Sigmoid colon (tissue), 7 donors: ENCODE results near the gene LTBP1. TPM values are rescaled to one million over a fixed set of nuclear protein-coding genes. Genes with fewer than 3 reads are reported as not detected.
"Not testable (repeated sequence)": the region's sequence is repeated elsewhere in the genome, so short reads cannot be mapped to it uniquely, and the experiment has no call there.

ENCODE experiments used
- DNase-seq: peaks from one replicate; pipeline ENCODE4 v3.0.0-alpha.2; 2019
- H3K27ac ChIP-seq, 4 donors: fragments of 200-600 bp; sonication (generic); one replicate each; pipeline ENCODE4 v1.5.1; 2016 to 2019; ENCODE audit warnings: mild to moderate bottlenecking in 1 of 4
- H3K27me3 ChIP-seq, 3 donors: fragments of 200-600 bp; sonication (generic); one replicate each; pipeline ENCODE4 v1.5.1; 2019; ENCODE audit warnings: mild to moderate bottlenecking in 1 of 3
- H3K36me3 ChIP-seq, 4 donors: fragments of 200-600 bp; sonication (generic); one replicate each; pipeline ENCODE4 v1.5.1; 2016 to 2019
- H3K4me1 ChIP-seq, 4 donors: fragments of 200-600 bp; sonication (generic); one replicate each; pipeline ENCODE4 v1.5.1; 2017 to 2019
- H3K4me3 ChIP-seq, 4 donors: fragments of 200-600 bp; sonication (generic); one replicate each; pipeline ENCODE4 v1.5.1; 2017 to 2019; ENCODE audit warnings: mild to moderate bottlenecking in 2 of 4, moderate library complexity in 1 of 4
- H3K9me3 ChIP-seq, 4 donors: fragments of 200-600 bp in 3 of 4; sonication (generic) in 3 of 4; one replicate each; pipeline versions ENCODE4 v1.5.1 to v1.6.1; 2013 to 2019
- CTCF ChIP-seq, 4 experiments: fragments of 450-650 bp in 3 of 4; fragments of 200-600 bp in 1 of 4; IDR thresholded peaks; one replicate each; pipeline ENCODE4 v1.5.1; 2016 to 2019; ENCODE audit warnings: antibody characterized with exemption in 4 of 4, mild to moderate bottlenecking in 3 of 4, moderate library complexity in 2 of 4
- EP300 ChIP-seq, 4 donors: sonication (generic); formaldehyde crosslinking; IDR thresholded peaks; one replicate each; pipeline ENCODE4 v1.6.1; 2017; ENCODE audit warnings: antibody characterized with exemption in 4 of 4
- POLR2A ChIP-seq, 2 donors: fragments of 450-650 bp; IDR thresholded peaks; one replicate each; pipeline ENCODE4 v1.6.1; 2016; ENCODE audit warnings: antibody characterized with exemption in 2 of 2, mild to moderate bottlenecking in 2 of 2, moderate library complexity in 2 of 2
- POLR2AphosphoS5 ChIP-seq, 4 donors: sonication (generic); formaldehyde crosslinking; IDR thresholded peaks; one replicate each; pipeline ENCODE4 v1.6.1; 2017; ENCODE audit warnings: antibody characterized with exemption in 4 of 4
- WGBS, 2 donors: extraction: QIAGEN DNeasy Blood & Tissue Kit; methylation state at CpG; one replicate each; pipeline ENCODE4 v1.1.7; 2013; 5-methylcytosine and 5-hydroxymethylcytosine counted together
- intact Hi-C: fragments of 100-400 bp; cut with DNase I; formaldehyde crosslinking; loops from one replicate; pipeline ENCODE4 v1.15.1; 2023
- polyA plus RNA-seq, 3 donors: library from polyadenylated mRNA; stranded (reverse); fragments of 200-250 nt; gene quantifications; one replicate each; pipeline ENCODE4 v1.2.3, GENCODE V29; 2013
- total RNA-seq, 4 donors: library from RNA; depleted of rRNA; stranded (reverse); fragments of >200 nt; gene quantifications; one replicate each; pipeline ENCODE4 v1.1.0, GENCODE V29; 2016
- donor health status: healthy with polysubstance abuse.
- donor health status: Bipolar disorder and iron deficiency.
- donor health status: healthy.

Gene LTBP1
- total and polyA plus RNA-seq, 7 donors: 3.0 to 102 (median 34.2) TPM

GRCh38 chr2:33365264-33365970 is 418.7 kb downstream of the LTBP1 start:
- DNase-seq: no peak
- TF ChIP-seq POLR2AphosphoS5 (IDR thresholded peaks at IDR 0.05) (no peak), POLR2A (IDR thresholded peaks at IDR 0.05) (no peak), EP300 (IDR thresholded peaks at IDR 0.05) (no peak), CTCF (IDR thresholded peaks at IDR 0.05) (no peak)
- 85 to 88% methylated on average over 9 of the region's 9 CpGs for WGBS, 2 donors
- peak overlapping the region; percentile 39 to 81 (median 68) for H3K27ac ChIP-seq
- peaks cover 0 to 37% (median 21%) of the 10 kb centered on the region in 4 donors for H3K4me1 ChIP-seq
- H3K4me3 ChIP-seq: no peak overlapping the region
- H3K27me3 ChIP-seq: no peaks in the 10 kb centered on the region
- intact Hi-C loops: loop anchor here (10.0 kb wide), 2 partner anchors 231 to 411 kb away; no protein-coding TSS in a partner anchor
- no peaks in the 10 kb centered on the region for H3K9me3 ChIP-seq
- peaks cover 0 to 4% (median 0%) of the 10 kb centered on the region in 4 donors for H3K36me3 ChIP-seq

- peak overlapping the region; percentile 39 to 81 (median 68) for H3K27ac ChIP-seq
- WGBS, 2 donors: 66 to 91% methylated on average over 5 of the region's 5 CpGs
These were observed 419.7 kb downstream of the LTBP1 start for GRCh38 chr2:33366473-33366872.

GRCh38 chr2:33368524-33368923 is 421.8 kb downstream of the LTBP1 start:
- intact Hi-C loops: loop anchor here (10.0 kb wide), 2 partner anchors 234 to 414 kb away; no protein-coding TSS in a partner anchor
- Histone ChIP-seq H3K27ac (peak overlapping the region in 1 of 4 donors; percentile 10), H3K4me1 (peaks cover 0 to 33% (median 20%) of the 10 kb centered on the region in 4 donors)
- H3K36me3 ChIP-seq, H3K9me3 ChIP-seq, H3K27me3 ChIP-seq, H3K4me3 ChIP-seq, DNase-seq: not testable (repeated sequence)
- 95 to 96% methylated on average over 7 of the region's 7 CpGs for WGBS, 2 donors

More at GRCh38 chr2:33366473-33366872, 419.7 kb downstream of the LTBP1 start:
- Histone ChIP-seq H3K9me3 (no peaks in the 10 kb centered on the region), H3K4me1 (peaks cover 0 to 37% (median 21%) of the 10 kb centered on the region in 4 donors), H3K27me3 (no peaks in the 10 kb centered on the region), H3K4me3 (no peak overlapping the region), H3K36me3 (no peaks in the 10 kb centered on the region)
- intact Hi-C loops: loop anchor here (10.0 kb wide), 2 partner anchors 232 to 412 kb away; no protein-coding TSS in a partner anchor
- TF ChIP-seq POLR2A (IDR thresholded peaks at IDR 0.05) (no peak), POLR2AphosphoS5 (IDR thresholded peaks at IDR 0.05) (peak in 1 of 4 donors; percentile 32)
- peak; percentile 72 for DNase-seq

GRCh38 chr2:33369191-33369590 is 422.4 kb downstream of the LTBP1 start:
- Histone ChIP-seq H3K4me1 (peaks cover 0 to 27% (median 16%) of the 10 kb centered on the region in 4 donors), H3K4me3 (no peak overlapping the region), H3K9me3 (no peaks in the 10 kb centered on the region), H3K27ac (peak overlapping the region in 1 of 4 donors; percentile 14), H3K36me3 (peaks cover 0 to 3% (median 0%) of the 10 kb centered on the region in 4 donors), H3K27me3 (no peaks in the 10 kb centered on the region)
- DNase-seq: no peak
- intact Hi-C loops: loop anchor here (10.0 kb wide), 2 partner anchors 234 to 414 kb away; no protein-coding TSS in a partner anchor
- 96% methylated on average over 5 of the region's 5 CpGs for WGBS, 2 donors
- no peak for TF ChIP-seq POLR2A (IDR thresholded peaks at IDR 0.05)
- no peak for TF ChIP-seq CTCF (IDR thresholded peaks at IDR 0.05)
- TF ChIP-seq POLR2AphosphoS5 (IDR thresholded peaks at IDR 0.05): no peak
- TF ChIP-seq EP300 (IDR thresholded peaks at IDR 0.05): no peak

- H3K4me1 ChIP-seq: peaks cover 0 to 13% (median 9%) of the 10 kb centered on the region in 4 donors
- WGBS, 2 donors: 91 to 92% methylated on average over 8 of the region's 8 CpGs
These were observed 424.0 kb downstream of the LTBP1 start for GRCh38 chr2:33370636-33371265.

More at GRCh38 chr2:33370636-33371265, 424.0 kb downstream of the LTBP1 start:
- intact Hi-C loops: loop anchor here (5.0 to 10.0 kb wide), 2 partner anchors 338 to 596 kb away; no protein-coding TSS in a partner anchor
- peak overlapping the region in 1 of 4 donors; percentile 15 for H3K27ac ChIP-seq
- H3K9me3 ChIP-seq: no peaks in the 10 kb centered on the region
- TF ChIP-seq POLR2AphosphoS5 (IDR thresholded peaks at IDR 0.05) (no peak), EP300 (IDR thresholded peaks at IDR 0.05) (no peak), POLR2A (IDR thresholded peaks at IDR 0.05) (no peak), CTCF (IDR thresholded peaks at IDR 0.05) (no peak)
- no peak for DNase-seq
- H3K36me3 ChIP-seq: peaks cover 0 to 3% (median 0%) of the 10 kb centered on the region in 4 donors
- no peaks in the 10 kb centered on the region for H3K27me3 ChIP-seq
- no peak overlapping the region for H3K4me3 ChIP-seq
